ENCODE results near the gene FIGN. TPM values are rescaled to one million over a fixed set of nuclear protein-coding genes. Genes with fewer than 3 reads are reported as not detected.

The FIGN gene
- total RNA-seq, 1 experiment from 2014 or later: not detected

DNA sequence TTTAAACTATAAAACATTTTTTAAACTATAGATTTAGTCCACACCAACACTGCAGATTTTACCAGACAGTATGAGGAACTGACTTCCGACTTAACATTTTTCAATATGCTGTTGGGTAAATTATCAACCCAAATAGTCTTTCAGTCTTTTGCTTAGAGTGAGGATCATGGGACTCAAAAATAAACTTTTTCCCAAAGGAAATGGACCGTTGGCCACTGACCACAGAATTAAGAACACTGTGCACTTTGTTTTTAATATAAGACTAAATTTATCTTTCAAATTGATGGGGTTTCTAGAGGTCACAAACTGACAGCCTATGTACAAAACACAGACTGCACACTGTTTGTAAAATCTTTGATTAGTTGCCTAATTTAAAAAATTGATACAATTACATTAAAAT is 44.9 kb downstream of the FIGN start:
- BruUV-seq (replicated peaks): no TSS peak
- Histone ChIP-seq H3K27me3 (ENCODE audit: insufficient read depth, low read length) (peaks cover 60% of the 10 kb centered on the region), H3K79me2 (ENCODE audit: insufficient read depth, low read length) (no peaks in the 10 kb centered on the region), H3K36me3 (ENCODE audit: control insufficient read depth in 1 of 2, insufficient read depth in 2 of 2, low read length in 2 of 2) (no peaks in the 10 kb centered on the region), H4K20me1 (ENCODE audit: insufficient read depth) (no peaks in the 10 kb centered on the region), H2AFZ (ENCODE audit: low read depth, low read length, poor library complexity, severe bottlenecking) (no peak overlapping the region), H3K9ac (ENCODE audit: low read length) (no peak overlapping the region), H3K9me2 (ENCODE audit: insufficient read depth) (no peaks in the 10 kb centered on the region), H3K4me1 (ENCODE audit: control insufficient read depth in 1 of 2, insufficient read depth in 2 of 2, low read length in 2 of 2) (no peaks in the 10 kb centered on the region), H3K4me2 (ENCODE audit: low read length) (no peak overlapping the region), H3K4me3 (replicated peaks in 1 of 2; ENCODE audit: low read depth in 1 of 2, low read length in 2 of 2) (no peak overlapping the region), H3K27ac (ENCODE audit: low read depth, low read length) (no peak overlapping the region), H3K9me3 (ENCODE audit: control insufficient read depth in 1 of 2, insufficient read depth in 1 of 2, low read depth in 1 of 2, low read length in 2 of 2) (no peaks in the 10 kb centered on the region)
- RAD21 ChIA-PET (ENCODE audit: low non-redundant PET in 1 of 2, low total read pairs in 2 of 2, uncharacterized antibody in 2 of 2, unreplicated experiment in 2 of 2): no interaction called here
- intact Hi-C loops (cut with micrococcal nuclease): no loop called here
- POLR2A ChIA-PET: no interaction called here
- CTCF ChIA-PET: no interaction called here
- no peak for TF ChIP-seq POLR2AphosphoS5 (IDR thresholded peaks at IDR 0.05; ENCODE audit: low read depth, low read length)
- TF ChIP-seq SP1 (IDR thresholded peaks at IDR 0.05; ENCODE audit: low read depth): no peak
- TF ChIP-seq JUND (IDR thresholded peaks at IDR 0.05): no peak
- TF ChIP-seq CBX3 (IDR thresholded peaks at IDR 0.05; ENCODE audit: low read depth): no peak
- TF ChIP-seq EZH2 (IDR thresholded peaks at IDR 0.05): no peak
- no peak for TF ChIP-seq EGR1 (IDR thresholded peaks at IDR 0.05; ENCODE audit: low read depth)
- TF ChIP-seq EZH2phosphoT487 (IDR thresholded peaks at IDR 0.05; ENCODE audit: borderline replicate concordance): no peak
- ATAC-seq (no peak), DNase-seq (ENCODE audit: low read depth, low spot score) (no peak)

DNA sequence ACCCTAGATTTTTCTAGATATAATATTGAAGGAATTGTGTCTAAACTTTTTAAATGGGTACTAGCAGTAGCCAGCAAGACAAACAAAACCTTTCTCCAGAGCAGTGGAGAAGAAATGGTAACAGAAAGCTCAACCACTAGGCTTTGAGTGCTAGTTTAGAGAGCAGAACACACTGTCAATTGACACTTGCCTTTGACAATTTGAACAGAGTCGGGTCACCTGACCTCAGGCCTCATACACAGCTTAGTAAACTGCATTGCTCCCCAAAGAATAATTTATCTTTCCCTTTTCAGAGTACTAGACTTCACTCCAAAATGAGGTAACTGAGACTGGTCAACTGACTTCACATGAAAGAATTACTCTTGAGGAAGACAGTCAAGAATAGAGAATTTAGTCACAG is 48.6 kb downstream of the FIGN start:
- BruUV-seq (replicated peaks): no TSS peak
- Histone ChIP-seq H3K36me3 (ENCODE audit: control insufficient read depth in 1 of 2, insufficient read depth in 2 of 2, low read length in 2 of 2) (no peaks in the 10 kb centered on the region), H3K27me3 (ENCODE audit: insufficient read depth, low read length) (peaks cover 55% of the 10 kb centered on the region), H3K9me2 (ENCODE audit: insufficient read depth) (no peaks in the 10 kb centered on the region), H4K20me1 (ENCODE audit: insufficient read depth) (no peaks in the 10 kb centered on the region), H3K4me3 (replicated peaks in 1 of 2; ENCODE audit: low read depth in 1 of 2, low read length in 2 of 2) (no peak overlapping the region), H2AFZ (ENCODE audit: low read depth, low read length, poor library complexity, severe bottlenecking) (no peak overlapping the region), H3K27ac (ENCODE audit: low read depth, low read length) (no peak overlapping the region), H3K4me1 (ENCODE audit: control insufficient read depth in 1 of 2, insufficient read depth in 2 of 2, low read length in 2 of 2) (no peaks in the 10 kb centered on the region), H3K9me3 (ENCODE audit: control insufficient read depth in 1 of 2, insufficient read depth in 1 of 2, low read depth in 1 of 2, low read length in 2 of 2) (no peaks in the 10 kb centered on the region), H3K9ac (ENCODE audit: low read length) (no peak overlapping the region), H3K79me2 (ENCODE audit: insufficient read depth, low read length) (no peaks in the 10 kb centered on the region), H3K4me2 (ENCODE audit: low read length) (no peak overlapping the region)
- ATAC-seq (no peak), DNase-seq (ENCODE audit: low read depth, low spot score) (no peak)
- POLR2A ChIA-PET: no interaction called here
- RAD21 ChIA-PET (ENCODE audit: low non-redundant PET in 1 of 2, low total read pairs in 2 of 2, uncharacterized antibody in 2 of 2, unreplicated experiment in 2 of 2): no interaction called here
- intact Hi-C loops (cut with micrococcal nuclease): no loop called here
- CTCF ChIA-PET: no interaction called here
- no peak for TF ChIP-seq RAD21 (IDR thresholded peaks at IDR 0.05; ENCODE audit: low read depth)
- no peak for TF ChIP-seq EZH2 (IDR thresholded peaks at IDR 0.05)
- no peak for TF ChIP-seq SRF (IDR thresholded peaks at IDR 0.05; ENCODE audit: low read depth)
- TF ChIP-seq ZFX (IDR thresholded peaks at IDR 0.05): no peak
- TF ChIP-seq ELF1 (IDR thresholded peaks at IDR 0.05; ENCODE audit: borderline replicate concordance, low read depth): no peak
- no peak for TF ChIP-seq TCF7L2 (IDR thresholded peaks at IDR 0.05; ENCODE audit: borderline replicate concordance, extremely low read depth, insufficient read depth, insufficient read length)
- no peak for TF ChIP-seq SP1 (IDR thresholded peaks at IDR 0.05; ENCODE audit: low read depth)
- no peak for TF ChIP-seq ATF3 (IDR thresholded peaks at IDR 0.05)
- TF ChIP-seq ZBTB33 (IDR thresholded peaks at IDR 0.05; ENCODE audit: extremely low read depth, insufficient replicate concordance, low read length): no peak
- no peak for TF ChIP-seq CBX3 (IDR thresholded peaks at IDR 0.05; ENCODE audit: low read depth)
- no peak for TF ChIP-seq JUND (IDR thresholded peaks at IDR 0.05)
- no peak for TF ChIP-seq EZH2phosphoT487 (IDR thresholded peaks at IDR 0.05; ENCODE audit: borderline replicate concordance)
- no peak for TF ChIP-seq SIN3A (IDR thresholded peaks at IDR 0.05; ENCODE audit: low read depth)
- no peak for TF ChIP-seq POLR2A (IDR thresholded peaks at IDR 0.05; ENCODE audit: borderline replicate concordance, extremely low read depth, insufficient read depth, insufficient read length)
- no peak for TF ChIP-seq POLR2AphosphoS5 (IDR thresholded peaks at IDR 0.05; ENCODE audit: low read depth, low read length)
- TF ChIP-seq ZNF274 (IDR thresholded peaks at IDR 0.05; ENCODE audit: low read depth, low read length): no peak
- TF ChIP-seq EGR1 (IDR thresholded peaks at IDR 0.05; ENCODE audit: low read depth): no peak
- TF ChIP-seq, protein P1, sequence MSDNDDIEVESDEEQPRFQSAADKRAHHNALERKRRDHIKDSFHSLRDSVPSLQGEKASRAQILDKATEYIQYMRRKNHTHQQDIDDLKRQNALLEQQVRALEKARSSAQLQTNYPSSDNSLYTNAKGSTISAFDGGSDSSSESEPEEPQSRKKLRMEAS (IDR thresholded peaks at IDR 0.05): no peak

Measured in HCT116 (cell line).